T-cell (primary cell): ENCODE measurements around the gene CLEC18C. TPM values are rescaled to one million over a fixed set of nuclear protein-coding genes. Genes with fewer than 3 reads are reported as not detected.
"Not testable (repeated sequence)": the region's sequence is repeated elsewhere in the genome, so short reads cannot be mapped to it uniquely, and the experiment has no call there.

Experiments
- ATAC-seq, 4 experiments: fragments of 200-7000 bp in 3 of 4; fragments of 150-1000 bp in 1 of 4; cut with Tn5 transposase; replicated peaks in 1 of 4; 1 replicate in 3 of 4; 2 replicates in 1 of 4; pipeline ENCODE4 v1.10.0; 2021; ENCODE audit warnings: moderate library complexity in 3 of 4, mild to moderate bottlenecking in 2 of 4, moderate number of reproducible peaks in 1 of 4
- CTCF ChIA-PET, 2 donors: fragments of 300-600 bp; sonication (Branson Sonifier 250); formaldehyde crosslinking; loops; one replicate each; lab custom pipeline; 2022; ENCODE audit warnings: antibody characterized with exemption in 2 of 2; lab: Charles Lee
- POLR2A ChIA-PET, 2 donors: fragments of 300-600 bp; sonication (Branson Sonifier 250); formaldehyde crosslinking; loops; one replicate each; lab custom pipeline; 2022; ENCODE audit warnings: antibody characterized with exemption in 2 of 2; lab: Charles Lee
- DNase-seq, 35 experiments: peaks; one replicate each; pipeline versions ENCODE4 v3.0.0 to v3.0.0-alpha.2; 2013 to 2023
- H3K27ac ChIP-seq: one replicate; pipeline ENCODE4 v1.5.1; 2013; ENCODE audit warnings: low read length
- H3K27me3 ChIP-seq, 2 experiments: replicated peaks in 1 of 2; 1 replicate in 1 of 2; 2 replicates in 1 of 2; pipeline versions ENCODE4 v1.6.1 to v1.7.0; 2013; ENCODE audit warnings: low read length in 1 of 2, mixed read lengths in 1 of 2; ENCODE audit not compliant: control insufficient read depth in 2 of 2, insufficient read depth in 2 of 2; ENCODE audit errors: extremely low read depth in 1 of 2
- H3K36me3 ChIP-seq, 2 donors: 1 replicate in 1 of 2; 2 replicates in 1 of 2; pipeline versions ENCODE4 v1.6.1 to v1.7.0; 2013; ENCODE audit warnings: low read length in 1 of 2; ENCODE audit not compliant: control insufficient read depth in 2 of 2, insufficient read depth in 1 of 2; ENCODE audit errors: extremely low read depth in 1 of 2
- H3K4me1 ChIP-seq, 2 experiments: 1 replicate in 1 of 2; 2 replicates in 1 of 2; pipeline versions ENCODE4 v1.6.1 to v1.7.0; 2013; ENCODE audit warnings: low read length in 2 of 2, mixed read lengths in 1 of 2; ENCODE audit not compliant: insufficient read depth in 2 of 2, control insufficient read depth in 1 of 2; ENCODE audit errors: extremely low read depth in 1 of 2
- H3K4me3 ChIP-seq, 2 donors: 1 replicate in 1 of 2; 2 replicates in 1 of 2; pipeline versions ENCODE4 v1.5.1 to v1.7.0; 2013; ENCODE audit warnings: mild to moderate bottlenecking in 2 of 2, low read length in 1 of 2, moderate library complexity in 1 of 2; ENCODE audit not compliant: control insufficient read depth in 1 of 2; ENCODE audit errors: extremely low read depth in 1 of 2
- H3K9me3 ChIP-seq: 2 replicates; pipeline ENCODE4 v1.7.0; 2013
- H3K27ac Mint-ChIP-seq, 2 donors: one replicate each; pipeline ENCODE4 v1.8.0; 2020 to 2021; ENCODE audit warnings: mild to moderate bottlenecking in 2 of 2, mixed read lengths in 2 of 2
- H3K27me3 Mint-ChIP-seq, 2 donors: one replicate each; pipeline ENCODE4 v1.8.0; 2021 to 2022; ENCODE audit warnings: mixed read lengths in 2 of 2
- H3K36me3 Mint-ChIP-seq: one replicate; pipeline ENCODE4 v1.8.0; 2021; ENCODE audit warnings: mixed read lengths
- H3K4me1 Mint-ChIP-seq, 3 donors: one replicate each; pipeline ENCODE4 v1.8.0; 2020 to 2022; ENCODE audit warnings: mixed read lengths in 3 of 3, mild to moderate bottlenecking in 1 of 3
- H3K4me3 Mint-ChIP-seq, 3 donors: one replicate each; pipeline ENCODE4 v1.8.0; 2020 to 2022; ENCODE audit warnings: mild to moderate bottlenecking in 3 of 3, mixed read lengths in 3 of 3, moderate library complexity in 3 of 3
- H3K9me3 Mint-ChIP-seq, 3 donors: one replicate each; pipeline ENCODE4 v1.8.0; 2020 to 2022; ENCODE audit warnings: mixed read lengths in 3 of 3
- WGBS: methylation state at CpG from one replicate; pipeline ENCODE4 v1.1.5; 2013; ENCODE audit warnings: missing lambda C conversion rate; ENCODE audit not compliant: insufficient coverage; 5-methylcytosine and 5-hydroxymethylcytosine counted together
- total RNA-seq, 35 experiments: library from RNA in 6 of 35; stranded (reverse) in 6 of 35; fragments of 120-200 nt in 1 of 35; gene quantifications; one replicate each; pipeline versions ENCODE4 v1.2.1 to v1.2.4 and lab custom pipeline; 2013 to 2026

Gene CLEC18C
- total RNA-seq, 5 donors from 2014 or later (not counting 1 experiment from before 2014, with no cell fraction given) = 1.2 to 2.1 (median 1.8) TPM

DNA sequence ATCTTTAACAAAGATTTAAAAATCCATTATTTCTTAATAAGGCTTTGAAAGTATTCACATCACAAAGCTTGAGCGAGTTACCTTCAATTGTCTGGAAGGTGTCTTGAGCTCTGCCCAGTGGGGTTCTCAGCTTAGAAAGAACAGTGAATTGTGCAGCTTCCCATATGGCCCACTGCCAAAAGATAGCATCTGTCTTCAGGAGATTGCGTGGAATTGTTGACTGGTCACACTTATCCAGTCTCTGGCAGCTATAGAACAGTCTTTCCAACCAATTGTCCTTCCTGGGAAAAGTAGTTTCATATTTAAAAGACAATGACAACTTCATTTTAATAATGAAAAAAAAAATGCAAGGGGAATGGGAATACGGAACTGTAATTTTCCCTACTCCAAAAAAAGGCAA is 58.2 kb downstream of the CLEC18C start:
- POLR2A ChIA-PET, ATAC-seq, H3K27me3 Mint-ChIP-seq: not testable (repeated sequence)

More for the DNA sequence above, 58.2 kb downstream of the CLEC18C start:
- H3K27me3 ChIP-seq, H3K4me1 Mint-ChIP-seq, H3K27ac Mint-ChIP-seq, H3K27ac ChIP-seq, CTCF ChIA-PET, H3K9me3 Mint-ChIP-seq, DNase-seq, H3K4me1 ChIP-seq, H3K4me3 ChIP-seq, H3K9me3 ChIP-seq, H3K4me3 Mint-ChIP-seq: not testable (repeated sequence)
- H3K36me3 Mint-ChIP-seq = peaks cover 17% of the 10 kb centered on the region
- peaks cover 0 to 18% of the 10 kb centered on the region in 2 donors for H3K36me3 ChIP-seq
- WGBS = no CpG with 5 or more reads among the region's 3 CpGs

Other genes with a start within 250 kb of the CLEC18C start
- gene CLEC18A, start 222.5 kb upstream of the CLEC18C start, total RNA-seq = 1 to 10 TPM; 2.0 to 3.7 (median 2.8) TPM
- gene PDPR, start 59.5 kb upstream of the CLEC18C start, total RNA-seq = 10 to 100 TPM; 24.8 to 46.0 (median 31.9) TPM
- gene EXOSC6, start 78.2 kb downstream of the CLEC18C start, total RNA-seq = 10 to 100 TPM; 32.0 to 35.7 (median 35.4) TPM
- gene AARS1, start 115.7 kb downstream of the CLEC18C start, total RNA-seq = 100 to 1,000 TPM in 3 of 5 donors, 10 to 100 TPM in 2; 23.6 to 131 (median 117) TPM
- gene DDX19B, start 125.4 kb downstream of the CLEC18C start, total RNA-seq = 10 to 100 TPM; 26.4 to 37.4 (median 33.2) TPM
- 10 to 100 TPM; 41.8 to 56.4 (median 49.4) TPM for gene DDX19A, start 173.1 kb downstream of the CLEC18C start, total RNA-seq